GM21526 (cell line): ENCODE data around the gene FSTL1.
"Not testable (repeated sequence)": the region's sequence is repeated elsewhere in the genome, so short reads cannot be mapped to it uniquely, and the experiment has no call there.

ENCODE experiments used
- ATAC-seq: cut with Tn5 transposase; IDR thresholded peaks from one replicate; pipeline ENCODE4 v1.9.1; 2021; ENCODE audit warnings: moderate library complexity; ENCODE audit not compliant: unreplicated experiment, low FRiP score

Gene FSTL1

DNA sequence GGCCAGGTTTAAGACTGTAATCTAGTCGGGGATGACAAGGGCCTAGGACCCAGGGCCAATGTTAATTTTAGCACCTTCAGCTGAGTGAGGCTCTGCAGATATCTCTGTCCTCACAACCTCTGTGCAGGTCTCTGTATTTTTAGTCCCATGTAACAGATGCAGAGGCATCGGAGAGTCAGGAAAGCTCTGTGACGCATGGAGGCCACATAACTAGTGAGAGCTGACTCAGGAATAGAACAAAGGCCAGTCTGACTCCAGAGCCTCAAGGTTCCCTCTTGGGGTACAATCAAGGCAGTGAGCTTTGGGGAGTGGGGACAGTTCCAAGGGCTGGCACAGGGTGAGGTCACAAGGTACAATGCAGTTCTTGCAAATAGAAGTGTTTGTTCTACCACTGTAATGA lies 31.0 kb downstream of the FSTL1 start:
- no peak for ATAC-seq

DNA sequence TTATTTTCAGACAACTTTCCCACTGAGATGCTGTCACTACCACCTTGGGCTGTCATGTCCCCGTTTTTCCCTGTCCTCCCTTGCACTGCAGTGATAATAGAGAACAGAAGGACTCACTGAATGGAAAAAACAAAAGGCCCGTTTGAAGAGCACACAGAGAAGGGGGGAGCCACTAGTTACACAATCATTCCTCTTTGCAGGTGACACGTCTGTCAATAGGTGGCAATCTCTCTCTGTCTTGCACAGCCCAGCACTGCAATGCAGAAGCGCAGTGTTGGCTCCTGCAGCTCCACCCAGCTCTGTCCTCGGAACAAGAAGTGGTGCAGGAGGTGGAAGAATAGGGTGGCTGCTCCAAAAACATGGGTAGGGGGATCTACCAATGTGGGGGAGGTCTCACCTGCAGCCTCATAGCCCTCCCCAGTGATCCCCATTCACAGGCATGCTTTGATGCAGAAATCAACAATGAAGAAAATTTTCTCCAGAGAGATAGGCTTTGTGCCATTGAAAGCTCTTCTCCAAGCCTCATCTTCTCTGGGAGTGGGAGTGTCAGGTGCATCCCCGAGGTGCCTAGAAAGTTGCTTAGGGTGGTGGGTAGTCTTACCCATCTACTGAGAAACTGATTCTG lies 31.8 kb downstream of the FSTL1 start:
- peak; percentile 69 for ATAC-seq

DNA sequence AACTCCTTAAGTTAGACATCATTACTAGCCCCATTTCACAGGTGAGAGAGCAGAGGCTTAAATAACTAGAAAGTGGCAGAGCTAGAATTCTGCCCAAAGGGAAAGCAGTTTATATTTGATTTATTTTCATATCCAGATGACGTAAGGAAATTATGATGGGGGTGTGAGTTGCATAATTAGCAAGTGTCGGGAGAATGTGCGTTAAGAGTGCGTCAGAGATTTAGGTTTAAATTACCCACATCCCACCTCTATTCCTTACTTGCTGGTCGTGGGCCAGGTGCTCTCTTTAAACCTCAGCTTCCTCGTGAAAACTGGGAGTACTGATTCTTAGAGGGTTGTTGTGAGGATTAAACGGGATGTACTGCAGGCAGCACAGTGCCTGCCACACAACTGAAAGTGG lies 32.3 kb downstream of the FSTL1 start:
- ATAC-seq = peak; percentile 3

DNA sequence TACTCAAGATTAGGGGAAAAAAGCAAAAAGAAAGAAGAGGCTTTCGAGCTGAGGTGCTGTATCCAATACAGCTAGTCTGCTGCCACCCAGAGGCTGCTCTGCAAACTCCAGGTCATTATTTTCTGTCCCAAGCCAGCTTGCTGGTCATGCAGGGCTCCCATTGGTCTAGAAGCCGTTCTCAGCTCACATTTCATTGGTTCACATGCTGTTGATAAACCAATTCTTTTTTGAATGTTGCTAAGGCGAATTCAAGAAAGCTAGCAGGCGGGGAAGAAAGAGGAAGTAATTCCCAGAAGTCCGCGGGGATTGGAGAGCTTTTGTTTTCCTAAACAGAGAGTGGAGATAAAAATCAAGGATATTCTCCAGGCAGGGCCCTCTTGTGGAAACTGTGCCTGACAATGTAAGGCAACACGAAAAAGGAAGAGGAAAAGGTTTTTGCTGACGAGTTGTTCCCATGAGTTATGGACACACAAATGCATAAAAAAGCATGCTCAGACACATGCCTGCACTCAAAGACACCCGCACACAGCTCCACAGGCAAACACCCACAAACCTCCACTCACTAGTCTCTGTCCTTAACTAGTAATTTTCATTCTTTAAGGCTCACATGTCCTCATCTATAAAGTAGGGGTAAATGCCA lies 33.4 kb downstream of the FSTL1 start:
- ATAC-seq = peak; percentile 99

DNA sequence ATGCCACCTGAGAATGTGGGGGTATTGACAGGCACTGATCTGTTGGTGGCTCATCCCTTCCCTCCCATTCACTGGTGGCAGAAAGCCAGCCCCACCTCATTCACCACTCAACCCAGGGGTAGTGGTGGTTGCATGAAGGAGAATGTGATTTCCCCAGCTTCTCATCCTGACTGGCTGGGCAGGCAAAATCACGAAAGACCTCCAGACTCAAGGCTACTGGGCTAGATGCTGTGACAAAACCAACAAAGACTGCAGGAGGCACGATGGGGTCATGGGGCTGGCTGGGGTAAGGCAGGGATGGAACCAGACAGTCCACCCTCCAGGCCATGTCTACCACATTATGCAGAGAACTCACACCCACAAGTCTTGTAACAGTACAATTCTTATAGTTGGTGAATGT lies 33.9 kb downstream of the FSTL1 start:
- ATAC-seq = peak; percentile 7

DNA sequence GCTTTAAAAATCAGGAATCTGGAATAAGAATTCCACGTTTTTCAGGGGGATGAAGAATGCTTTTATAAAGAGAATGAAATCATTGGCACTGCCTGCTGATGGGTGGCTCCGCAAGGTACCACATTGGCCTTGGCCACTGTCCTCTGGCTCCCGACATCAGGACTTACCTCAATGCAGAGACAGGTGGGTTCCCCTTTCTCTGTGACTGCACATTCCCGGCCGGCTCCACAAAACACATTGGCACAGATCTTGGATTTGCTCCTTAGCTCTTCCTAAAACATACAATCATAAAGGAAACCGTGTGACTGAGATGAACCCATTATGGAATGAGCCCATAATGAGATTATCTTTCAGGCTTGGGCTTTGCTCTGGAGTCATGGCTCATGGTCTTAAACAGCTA lies 35.0 kb downstream of the FSTL1 start:
- no peak for ATAC-seq

DNA sequence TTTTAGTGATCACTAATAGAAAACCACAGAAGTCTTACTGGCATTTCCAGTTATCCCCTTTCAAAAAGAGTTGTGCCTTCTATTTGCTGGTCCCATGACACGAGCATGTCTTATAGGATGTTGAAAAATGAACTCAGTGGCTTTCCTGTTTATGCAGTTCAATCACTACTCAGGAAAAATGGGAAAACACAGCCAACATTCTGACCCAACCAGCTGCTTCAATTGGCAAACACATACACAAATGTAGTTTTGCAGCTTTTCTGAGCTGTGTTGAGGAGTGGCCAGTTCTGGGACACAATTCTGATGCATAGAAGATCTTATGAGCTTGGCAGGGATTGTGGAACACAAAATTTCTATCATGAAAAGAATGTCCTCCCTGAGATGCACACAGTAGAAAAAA lies 40.3 kb downstream of the FSTL1 start:
- no peak for ATAC-seq

DNA sequence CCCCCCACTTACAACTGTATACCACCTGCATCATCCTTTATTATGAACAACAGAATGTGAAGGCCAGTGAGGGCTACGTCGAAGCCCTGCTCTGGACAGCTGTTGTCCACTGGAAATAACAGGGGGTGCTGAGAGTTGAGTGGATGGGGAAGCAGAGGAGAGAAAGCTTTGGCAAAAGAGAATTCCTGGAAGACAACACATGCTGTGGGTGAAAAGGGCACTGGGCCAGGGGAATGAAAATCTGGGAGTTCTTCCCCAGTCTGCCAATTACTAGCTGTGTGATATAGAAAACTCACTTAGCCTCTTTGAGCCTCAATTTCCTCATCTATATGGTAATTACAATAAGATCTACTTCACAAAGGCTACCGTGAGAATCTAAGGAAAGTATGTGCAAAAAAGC lies 40.7 kb downstream of the FSTL1 start:
- ATAC-seq = no peak

DNA sequence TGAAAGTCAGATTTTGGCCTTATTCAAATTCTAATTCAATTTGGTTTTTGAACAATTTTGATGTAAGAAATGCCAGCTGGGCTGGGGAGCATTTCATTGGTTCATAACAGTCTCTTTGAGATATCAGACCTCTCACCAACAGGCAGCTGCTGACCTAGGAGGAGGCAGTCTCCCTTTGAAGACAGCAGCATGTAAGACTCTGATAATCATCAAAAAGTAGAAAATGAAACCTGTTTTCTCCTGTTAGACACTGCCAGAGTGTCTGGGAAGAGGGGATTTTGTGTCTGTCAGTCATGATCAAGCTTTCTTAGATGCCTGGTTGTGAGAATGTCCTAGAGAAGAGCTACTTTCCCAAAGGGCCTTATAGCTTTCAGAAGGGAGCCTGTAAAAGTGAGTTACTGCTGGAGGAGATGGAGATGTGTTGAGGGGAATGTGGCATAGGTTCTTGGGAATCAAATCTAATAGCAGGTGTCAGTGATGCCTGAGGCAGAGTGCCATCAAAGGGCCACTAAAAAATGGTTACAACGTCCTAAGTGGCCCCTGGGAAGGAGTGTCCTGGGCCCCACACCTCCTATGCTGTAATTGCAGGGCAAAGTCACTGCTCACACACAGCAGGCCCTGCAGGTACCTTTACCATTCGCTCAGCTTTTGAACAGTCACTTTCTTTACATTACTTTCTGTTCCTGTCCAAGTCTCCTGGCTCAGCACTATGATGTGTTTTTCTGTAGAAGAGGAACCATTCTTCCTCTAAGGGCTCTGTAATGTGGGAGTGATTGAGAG lies 43.1 kb downstream of the FSTL1 start:
- ATAC-seq = no peak

DNA sequence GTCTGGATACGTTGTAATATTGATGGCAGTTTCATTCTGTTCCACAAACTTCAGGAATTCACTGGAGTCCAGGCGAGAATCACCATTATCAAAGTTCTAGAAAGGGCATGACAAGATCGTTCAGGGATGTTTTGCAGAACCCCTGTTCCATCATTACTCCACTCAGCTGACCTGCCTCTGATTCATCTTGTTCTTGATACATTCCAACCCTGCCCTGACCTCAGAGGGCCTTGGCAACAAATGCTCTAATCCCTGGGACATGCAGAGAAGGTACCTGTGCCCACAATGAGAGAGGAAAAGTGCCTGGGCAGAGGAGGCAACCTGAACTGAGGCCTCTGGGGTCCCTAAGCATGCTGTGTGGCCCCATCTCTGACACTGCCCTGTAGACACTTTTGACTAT lies 45.9 kb downstream of the FSTL1 start:
- ATAC-seq = no peak

DNA sequence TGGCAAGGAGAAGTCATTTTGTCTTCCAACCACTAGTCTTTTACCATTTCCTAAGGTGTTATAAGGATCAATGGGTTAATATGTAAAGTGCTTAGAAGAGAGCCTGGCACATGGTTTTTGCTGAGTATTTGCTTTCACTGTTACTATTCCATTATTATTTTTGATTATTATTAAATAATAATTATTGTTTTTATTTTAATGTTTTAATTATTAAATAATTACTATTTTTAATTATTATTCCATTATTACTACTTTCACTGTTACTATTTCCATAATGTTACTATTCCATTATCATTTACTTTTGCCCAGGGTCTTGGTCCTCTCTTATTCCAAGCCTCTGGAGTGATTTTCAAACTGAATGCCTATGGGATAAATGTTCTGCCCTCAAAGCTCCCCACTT lies 48.5 kb downstream of the FSTL1 start:
- ATAC-seq = no peak

DNA sequence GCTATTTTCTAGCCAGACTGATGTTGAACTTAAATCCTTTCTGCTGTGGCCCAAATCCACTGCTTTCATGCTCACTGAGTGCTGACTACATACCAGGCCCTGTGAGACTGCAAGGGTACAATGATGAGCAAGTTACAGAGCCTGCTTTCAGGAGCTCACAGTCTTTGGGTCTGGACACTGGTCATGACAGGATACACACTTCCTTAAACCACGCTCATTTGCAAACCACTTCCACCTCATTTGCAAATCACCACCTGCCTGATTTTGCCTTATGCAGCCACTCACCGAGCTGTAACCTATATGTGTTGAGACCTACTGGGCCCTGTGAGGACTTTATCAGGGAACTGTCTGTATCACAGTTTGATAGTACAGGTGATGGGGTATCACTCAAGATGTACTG lies 51.4 kb downstream of the FSTL1 start:
- ATAC-seq = peak; percentile 83

DNA sequence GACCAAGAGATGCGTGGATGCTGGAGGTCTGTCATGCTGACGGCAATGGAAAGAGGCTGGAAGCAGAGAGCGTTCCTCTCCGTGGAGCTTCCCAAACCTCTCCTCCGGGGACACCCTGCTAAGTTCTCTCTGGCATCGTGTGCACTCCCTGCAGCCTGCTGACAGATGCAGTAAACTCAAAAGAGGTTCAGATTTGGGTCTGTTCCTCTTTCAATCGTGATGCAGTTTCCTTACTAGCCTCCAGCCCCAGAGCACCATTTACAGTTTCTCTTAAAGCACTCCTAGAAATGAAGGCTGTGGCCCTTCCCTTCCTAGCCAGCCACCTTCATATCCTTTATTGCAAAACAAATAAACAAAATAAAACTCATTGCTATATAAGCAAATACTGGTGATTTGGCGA lies 54.3 kb downstream of the FSTL1 start:
- peak; percentile 48 for ATAC-seq

DNA sequence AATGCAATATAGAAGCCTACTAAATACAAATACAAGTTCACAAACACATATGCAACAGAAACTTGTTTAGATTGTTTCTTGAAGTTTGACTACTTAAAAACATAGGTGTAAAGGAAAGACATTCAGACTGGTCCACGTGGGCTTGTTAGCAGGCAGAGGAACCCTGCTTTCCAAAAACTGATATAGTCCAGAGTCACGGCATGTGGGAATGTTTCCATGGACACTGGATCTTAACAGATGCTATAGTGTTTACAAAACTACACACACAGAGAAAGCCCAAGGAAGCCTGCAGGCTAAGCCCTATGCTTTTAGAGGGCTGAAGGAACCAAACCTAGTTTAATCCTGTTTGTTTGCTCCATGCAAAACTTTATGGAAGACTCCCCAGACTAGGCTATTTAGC lies 56.4 kb downstream of the FSTL1 start:
- ATAC-seq = no peak

DNA sequence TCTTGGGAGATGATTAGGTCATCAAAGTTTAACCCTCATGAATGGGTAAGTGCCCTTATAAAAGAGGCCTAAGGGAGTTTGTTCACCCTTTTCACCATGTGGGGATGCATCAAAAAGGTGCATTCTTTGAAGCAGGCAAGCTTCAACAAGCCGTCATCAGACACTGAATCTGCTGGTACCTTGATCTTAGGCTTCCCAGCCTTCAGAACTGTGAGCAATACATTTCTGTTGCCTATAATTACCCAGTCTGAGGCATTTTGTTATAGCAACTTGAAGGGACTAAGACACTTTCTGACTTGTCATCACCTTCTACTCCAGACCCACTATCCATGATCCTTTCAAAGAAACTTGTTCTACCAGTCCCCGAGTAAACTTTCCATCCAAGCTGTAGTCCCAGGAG lies 57.0 kb downstream of the FSTL1 start:
- ATAC-seq = no peak

DNA sequence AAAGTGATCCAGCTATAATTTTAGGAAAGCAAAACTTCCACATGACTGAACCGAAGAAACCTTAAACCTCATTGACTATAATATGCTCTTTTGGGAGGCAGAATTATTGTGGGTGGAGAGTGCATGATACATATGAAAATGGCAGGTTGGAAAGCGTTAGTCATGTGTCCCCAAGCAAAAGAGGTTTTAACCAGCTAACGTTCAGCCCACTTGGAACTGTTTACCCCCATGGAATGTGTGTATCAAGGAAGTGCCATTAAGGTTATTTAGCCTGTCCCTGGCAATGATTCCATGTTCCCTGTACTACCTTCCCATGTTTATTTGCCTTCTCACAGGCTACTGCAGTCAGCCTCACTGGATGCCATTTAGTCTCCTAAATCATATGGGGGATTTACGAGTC lies 57.5 kb downstream of the FSTL1 start:
- no peak for ATAC-seq

DNA sequence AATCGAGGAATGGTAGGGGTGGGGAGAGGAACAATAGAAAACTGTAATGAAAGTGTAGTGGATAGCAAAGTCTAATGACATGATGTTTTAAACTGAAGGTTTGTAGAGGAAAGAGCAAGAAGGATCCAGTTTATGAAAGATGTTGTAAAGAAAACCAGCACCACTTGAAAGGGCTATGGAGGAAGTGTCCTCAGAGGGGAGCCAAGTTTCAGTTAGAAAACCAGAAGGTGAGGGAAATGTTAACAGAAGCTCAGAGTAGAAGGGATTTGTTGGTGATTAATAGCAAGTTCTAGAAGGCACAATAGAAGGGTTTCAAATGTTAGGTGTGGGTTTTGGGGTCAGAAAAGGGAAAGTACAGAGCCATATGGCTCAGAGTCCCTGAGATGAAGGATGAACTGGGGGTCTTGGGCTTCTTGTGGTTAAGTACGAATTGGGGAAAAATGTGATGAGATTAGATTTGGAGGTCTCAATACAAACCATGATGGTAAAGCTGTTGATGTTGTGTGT lies 67.8 kb downstream of the FSTL1 start:
- ATAC-seq = no peak

DNA sequence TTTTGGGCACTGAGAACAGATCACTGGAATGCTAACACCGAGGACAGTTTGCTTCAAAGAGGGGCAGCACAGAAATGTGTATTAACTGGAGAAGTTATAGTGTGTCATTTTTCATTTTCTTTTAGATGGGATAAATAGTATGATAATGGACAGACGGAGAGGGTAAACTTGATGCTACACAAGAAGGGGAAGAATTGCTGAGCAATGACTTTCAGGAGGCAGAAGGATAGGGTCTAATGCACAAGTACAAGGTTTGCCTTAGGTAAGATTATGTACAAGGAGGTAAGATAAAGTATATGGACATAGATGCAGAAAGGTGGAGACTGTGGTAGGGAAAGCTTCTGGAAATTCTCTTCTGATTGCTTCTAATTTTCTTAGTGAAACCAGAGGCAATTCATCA lies 69.3 kb downstream of the FSTL1 start:
- no peak for ATAC-seq

DNA sequence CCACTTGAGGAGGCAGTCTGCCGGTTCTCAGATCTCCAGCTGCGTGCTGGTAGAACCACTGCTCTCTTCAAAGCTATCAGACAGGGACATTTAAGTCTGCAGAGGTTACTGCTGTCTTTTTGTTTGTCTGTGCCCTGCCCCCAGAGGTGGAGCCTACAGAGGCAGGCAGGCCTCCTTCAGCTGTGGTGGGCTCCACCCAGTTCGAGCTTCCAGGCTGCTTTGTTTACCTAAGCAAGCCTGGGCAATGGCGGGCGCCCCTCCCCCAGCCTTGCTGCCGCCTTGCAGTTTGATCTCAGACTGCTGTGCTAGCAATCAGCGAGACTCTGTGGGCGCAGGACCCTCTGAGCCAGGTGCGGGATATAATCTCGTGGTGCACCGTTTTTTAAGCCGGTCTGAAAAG lies 72.8 kb downstream of the FSTL1 start:
- not testable (repeated sequence) for ATAC-seq

DNA sequence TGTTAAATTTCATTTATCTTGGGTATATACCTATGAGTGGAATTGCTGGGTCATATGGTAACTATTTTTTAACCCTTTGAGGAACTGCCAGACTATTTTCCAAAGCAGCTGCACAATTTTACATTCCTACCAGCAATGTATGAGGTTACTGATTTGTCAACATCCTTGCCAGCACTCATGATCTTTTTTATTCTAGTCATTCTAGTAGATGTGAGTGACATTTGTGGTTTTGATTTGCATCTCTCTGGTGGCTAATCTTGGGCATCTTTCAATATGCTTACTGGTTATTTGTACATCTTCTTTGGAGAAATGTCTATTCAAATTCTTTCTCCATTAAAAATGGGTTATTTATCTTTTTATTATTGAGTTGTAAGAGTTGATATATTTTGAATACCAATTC lies 80.3 kb downstream of the FSTL1 start:
- ATAC-seq = no peak

DNA sequence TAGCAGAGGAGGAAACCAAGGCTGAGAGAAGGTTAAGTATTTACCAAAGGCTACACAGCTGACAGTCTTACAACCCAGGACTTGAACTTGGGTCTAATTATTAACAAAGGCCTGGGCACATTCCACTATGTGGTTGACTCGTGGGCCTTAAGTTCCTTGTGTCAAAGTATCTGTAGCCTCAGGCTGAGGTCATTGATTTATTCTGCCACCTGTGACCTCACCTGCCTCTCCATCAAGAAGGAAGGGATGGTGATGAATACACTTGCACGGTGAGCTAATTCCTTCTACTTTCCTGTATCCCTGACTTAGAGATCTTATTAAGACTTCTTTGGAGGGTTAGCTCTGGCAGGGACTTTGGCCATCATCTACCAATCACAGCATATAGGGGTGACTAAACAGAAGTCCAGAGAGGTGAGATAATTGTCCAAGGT lies 81.7 kb downstream of the FSTL1 start:
- peak; percentile 66 for ATAC-seq

DNA sequence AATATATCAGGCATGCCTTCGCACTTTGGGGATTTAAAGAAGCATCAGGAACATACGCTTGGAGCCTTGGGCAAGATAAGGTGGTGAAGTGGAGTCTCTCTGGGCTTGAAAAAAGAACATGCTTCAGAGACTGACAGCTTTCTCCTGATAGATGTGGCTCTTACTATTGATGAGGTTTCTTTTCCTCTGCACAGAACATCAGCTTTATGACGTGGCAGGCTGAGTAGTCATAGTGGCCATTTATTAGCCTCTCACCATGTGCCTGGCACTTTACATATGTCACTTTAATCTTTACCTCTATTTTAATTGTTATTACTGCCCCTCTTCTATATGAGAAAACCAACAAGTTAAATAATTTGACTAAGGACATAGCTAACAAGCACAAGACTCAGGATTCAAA lies 82.6 kb downstream of the FSTL1 start:
- ATAC-seq = no peak
